AG08395 (cell line): ENCODE measurements around the gene SUGCT.
A peak's percentile ranks its signal among the peaks of the same experiment; 100 is the strongest.

Source experiments
- DNase-seq: peaks from one replicate; pipeline ENCODE4 v3.0.0; 2012; ENCODE audit warnings: mixed read lengths, low spot score

The SUGCT gene

DNA sequence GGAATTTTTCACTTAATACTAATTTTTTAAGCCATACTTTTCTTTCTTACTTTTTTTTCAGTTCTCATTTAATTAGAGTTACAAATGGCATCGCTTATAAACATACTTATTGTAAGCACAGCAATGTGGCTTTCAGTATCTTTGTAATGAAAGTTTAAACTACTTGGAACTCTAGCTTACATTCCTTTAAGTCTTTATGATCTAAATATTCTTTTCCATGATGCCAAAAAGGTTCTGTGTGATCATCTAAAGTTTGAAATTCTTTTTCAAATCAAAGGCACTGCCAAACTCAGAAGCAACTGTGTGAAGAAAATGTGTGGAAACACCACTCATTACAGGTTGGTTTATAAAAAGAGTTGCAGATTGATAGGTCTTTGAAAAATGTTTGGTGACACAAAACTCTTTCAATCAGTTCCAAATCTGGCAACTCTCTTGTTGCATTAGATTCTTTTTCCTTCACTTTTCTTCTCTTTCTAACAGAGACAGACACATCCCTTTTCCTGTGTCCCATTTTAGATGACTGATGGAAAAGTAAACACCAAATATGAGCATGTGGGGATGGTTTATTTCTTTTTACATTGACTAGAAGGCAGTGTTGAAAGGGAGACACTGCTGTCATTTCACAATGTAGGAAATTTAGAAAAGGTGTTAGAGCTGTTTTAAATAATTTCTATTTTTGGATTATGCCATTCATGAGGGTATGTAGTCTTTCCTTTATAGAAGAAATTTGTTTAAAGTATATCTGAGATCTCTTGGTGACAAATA lies 392.3 kb downstream of the SUGCT start:
- DNase-seq: no peak

DNA sequence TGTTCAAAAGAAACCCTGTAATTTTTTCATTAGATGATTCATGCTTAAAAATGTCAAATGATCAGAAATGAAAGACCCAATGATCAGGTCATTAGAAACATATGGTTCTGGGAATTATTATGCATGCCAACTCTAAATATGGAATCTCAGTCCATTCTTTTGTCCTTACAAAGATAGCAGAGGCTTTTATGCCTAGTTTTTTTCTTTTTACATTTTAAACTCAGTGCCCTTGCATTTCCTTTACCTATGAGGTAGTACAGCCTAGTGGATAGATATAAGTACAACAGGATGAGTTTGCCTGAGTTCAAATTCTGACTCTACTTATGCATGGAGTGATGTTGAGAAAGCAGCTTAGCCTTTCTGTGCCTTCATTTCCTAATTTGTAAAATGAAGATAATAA lies 392.9 kb downstream of the SUGCT start:
- DNase-seq: no peak

GRCh38 chr7:40530292-40530691 lies 395.5 kb downstream of the SUGCT start:
- DNase-seq: no peak

- no peak for DNase-seq
Observed at GRCh38 chr7:40531956-40532355, 397.2 kb downstream of the SUGCT start.

GRCh38 chr7:40535678-40536077 lies 400.9 kb downstream of the SUGCT start:
- DNase-seq: no peak

GRCh38 chr7:40536421-40536820 lies 401.6 kb downstream of the SUGCT start:
- no peak for DNase-seq

GRCh38 chr7:40538281-40538680 lies 403.5 kb downstream of the SUGCT start:
- no peak for DNase-seq

- peak; percentile 37 for DNase-seq
Observed at GRCh38 chr7:40541336-40541735, 406.5 kb downstream of the SUGCT start.

GRCh38 chr7:40542982-40543741 lies 408.4 kb downstream of the SUGCT start:
- DNase-seq: no peak

DNA sequence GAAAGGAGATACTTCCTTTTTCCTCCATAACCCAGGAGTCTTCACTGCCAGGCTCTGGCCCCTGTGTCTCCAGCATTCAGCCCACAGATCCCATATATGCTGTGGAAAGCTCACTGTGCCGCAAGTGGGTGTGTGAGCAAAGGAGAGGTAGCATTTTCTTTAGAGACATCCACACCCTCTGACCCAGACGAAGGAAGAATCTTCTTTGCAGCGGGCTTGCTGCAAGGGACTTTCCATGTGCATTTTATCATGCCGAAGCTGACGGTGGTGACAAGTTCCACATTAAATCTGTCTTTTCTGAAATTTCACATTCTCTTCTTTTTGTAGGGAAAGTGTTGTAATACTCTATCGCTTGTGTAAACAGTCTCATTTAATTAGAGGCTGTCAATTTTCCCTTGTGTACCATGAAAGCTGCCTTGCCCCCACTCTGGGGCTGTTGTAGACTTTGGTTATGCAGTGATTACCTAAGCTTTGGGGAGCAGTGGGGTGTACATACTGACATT lies 409.5 kb downstream of the SUGCT start:
- DNase-seq: no peak

- no peak for DNase-seq
Observed at GRCh38 chr7:40544871-40545303, 410.1 kb downstream of the SUGCT start.

DNA sequence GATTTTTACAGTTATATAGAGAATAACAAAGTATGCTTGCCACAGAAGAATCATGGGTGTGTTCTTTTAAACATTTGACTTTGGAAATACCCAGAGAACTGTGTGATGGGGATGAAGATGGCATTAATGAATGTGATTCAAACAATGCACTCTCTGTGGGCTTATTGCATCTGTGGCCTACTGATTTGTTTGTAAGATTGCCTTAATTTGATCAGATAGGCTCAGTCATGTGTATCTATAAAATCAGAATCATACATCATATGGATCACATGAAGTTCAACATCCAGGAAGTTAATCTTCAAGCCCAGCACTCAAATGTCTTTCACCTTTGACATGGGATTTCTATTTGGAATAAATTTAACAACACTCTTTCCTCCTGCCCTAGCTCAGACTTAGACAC lies 410.9 kb downstream of the SUGCT start:
- no peak for DNase-seq

GRCh38 chr7:40546616-40547501 lies 412.1 kb downstream of the SUGCT start:
- no peak for DNase-seq

- DNase-seq: no peak
Observed at GRCh38 chr7:40549372-40550039, 414.7 kb downstream of the SUGCT start.

GRCh38 chr7:40551685-40552576 lies 417.1 kb downstream of the SUGCT start:
- peak; percentile 61 for DNase-seq

GRCh38 chr7:40560672-40561071 lies 425.9 kb downstream of the SUGCT start:
- DNase-seq: no peak

DNA sequence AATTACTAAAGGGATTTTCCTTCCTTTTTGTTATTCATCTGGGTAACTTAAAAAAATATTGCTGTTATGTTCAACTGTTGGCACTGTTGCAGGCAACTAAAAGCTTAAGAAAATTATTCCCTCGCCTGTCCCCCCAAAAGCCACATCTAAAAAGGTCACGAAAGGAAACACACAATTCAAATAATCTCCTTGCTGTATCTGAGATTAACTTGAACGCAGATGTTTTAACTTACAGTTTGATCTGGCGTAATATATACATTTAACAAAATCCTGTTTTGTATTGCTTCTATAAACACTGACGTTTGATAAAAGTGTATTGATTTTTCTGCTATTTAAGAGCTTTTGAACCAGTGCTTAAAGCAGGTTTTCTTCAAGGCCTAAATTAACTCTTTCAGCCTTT lies 432.1 kb downstream of the SUGCT start:
- no peak for DNase-seq

DNA sequence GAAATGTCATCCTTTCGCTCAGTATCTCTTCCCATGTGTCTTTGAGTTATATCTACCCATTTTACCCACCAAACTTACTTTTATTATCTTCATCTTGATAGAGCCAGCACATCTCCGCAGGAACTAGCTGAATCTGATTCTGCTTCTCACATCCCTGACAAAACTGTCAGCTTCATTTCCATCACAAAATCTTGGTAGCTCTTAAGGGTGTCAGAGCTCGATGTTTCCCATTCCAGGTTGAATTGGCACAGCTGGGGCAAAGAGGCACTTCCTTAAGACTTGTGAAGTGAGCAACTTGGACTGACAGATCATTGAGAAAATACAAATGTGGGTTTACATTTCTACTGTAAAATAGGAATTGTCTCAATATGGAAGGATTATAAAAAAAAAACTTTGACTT lies 434.5 kb downstream of the SUGCT start:
- no peak for DNase-seq

GRCh38 chr7:40570223-40570622 lies 435.4 kb downstream of the SUGCT start:
- DNase-seq: no peak

DNA sequence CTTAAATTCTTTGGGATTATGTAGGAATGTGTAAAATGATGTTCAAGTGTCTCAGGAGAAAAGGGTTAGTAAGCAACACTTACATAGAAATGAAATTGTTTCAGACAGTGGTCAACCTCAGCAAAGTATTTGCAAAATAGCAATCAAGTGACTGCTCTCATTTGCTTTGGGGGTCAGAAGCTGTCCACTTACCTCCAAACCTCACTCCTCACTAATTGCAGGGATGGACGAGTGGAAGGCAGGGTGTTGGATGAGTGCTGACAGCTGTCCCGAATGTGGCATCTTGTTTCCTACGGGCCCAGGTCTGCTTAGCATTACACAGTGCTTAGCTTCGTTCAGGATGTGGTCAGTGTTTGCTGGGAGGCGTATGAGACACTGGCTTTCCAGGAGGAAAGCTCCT lies 437.0 kb downstream of the SUGCT start:
- DNase-seq: peak; percentile 90
